GM15510 (cell line): ENCODE data around the gene PCDH8.

Experiments
- POLR2A ChIP-seq: IDR thresholded peaks from 3 replicates; pipeline ENCODE4 v1.6.1; 2011; ENCODE audit warnings: borderline replicate concordance; ENCODE audit not compliant: insufficient read length; ENCODE audit errors: extremely low read depth

PCDH8 gene, protein sequence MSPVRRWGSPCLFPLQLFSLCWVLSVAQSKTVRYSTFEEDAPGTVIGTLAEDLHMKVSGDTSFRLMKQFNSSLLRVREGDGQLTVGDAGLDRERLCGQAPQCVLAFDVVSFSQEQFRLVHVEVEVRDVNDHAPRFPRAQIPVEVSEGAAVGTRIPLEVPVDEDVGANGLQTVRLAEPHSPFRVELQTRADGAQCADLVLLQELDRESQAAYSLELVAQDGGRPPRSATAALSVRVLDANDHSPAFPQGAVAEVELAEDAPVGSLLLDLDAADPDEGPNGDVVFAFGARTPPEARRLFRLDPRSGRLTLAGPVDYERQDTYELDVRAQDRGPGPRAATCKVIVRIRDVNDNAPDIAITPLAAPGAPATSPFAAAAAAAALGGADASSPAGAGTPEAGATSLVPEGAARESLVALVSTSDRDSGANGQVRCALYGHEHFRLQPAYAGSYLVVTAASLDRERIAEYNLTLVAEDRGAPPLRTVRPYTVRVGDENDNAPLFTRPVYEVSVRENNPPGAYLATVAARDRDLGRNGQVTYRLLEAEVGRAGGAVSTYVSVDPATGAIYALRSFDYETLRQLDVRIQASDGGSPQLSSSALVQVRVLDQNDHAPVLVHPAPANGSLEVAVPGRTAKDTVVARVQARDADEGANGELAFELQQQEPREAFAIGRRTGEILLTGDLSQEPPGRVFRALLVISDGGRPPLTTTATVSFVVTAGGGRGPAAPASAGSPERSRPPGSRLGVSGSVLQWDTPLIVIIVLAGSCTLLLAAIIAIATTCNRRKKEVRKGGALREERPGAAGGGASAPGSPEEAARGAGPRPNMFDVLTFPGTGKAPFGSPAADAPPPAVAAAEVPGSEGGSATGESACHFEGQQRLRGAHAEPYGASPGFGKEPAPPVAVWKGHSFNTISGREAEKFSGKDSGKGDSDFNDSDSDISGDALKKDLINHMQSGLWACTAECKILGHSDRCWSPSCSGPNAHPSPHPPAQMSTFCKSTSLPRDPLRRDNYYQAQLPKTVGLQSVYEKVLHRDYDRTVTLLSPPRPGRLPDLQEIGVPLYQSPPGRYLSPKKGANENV

DNA sequence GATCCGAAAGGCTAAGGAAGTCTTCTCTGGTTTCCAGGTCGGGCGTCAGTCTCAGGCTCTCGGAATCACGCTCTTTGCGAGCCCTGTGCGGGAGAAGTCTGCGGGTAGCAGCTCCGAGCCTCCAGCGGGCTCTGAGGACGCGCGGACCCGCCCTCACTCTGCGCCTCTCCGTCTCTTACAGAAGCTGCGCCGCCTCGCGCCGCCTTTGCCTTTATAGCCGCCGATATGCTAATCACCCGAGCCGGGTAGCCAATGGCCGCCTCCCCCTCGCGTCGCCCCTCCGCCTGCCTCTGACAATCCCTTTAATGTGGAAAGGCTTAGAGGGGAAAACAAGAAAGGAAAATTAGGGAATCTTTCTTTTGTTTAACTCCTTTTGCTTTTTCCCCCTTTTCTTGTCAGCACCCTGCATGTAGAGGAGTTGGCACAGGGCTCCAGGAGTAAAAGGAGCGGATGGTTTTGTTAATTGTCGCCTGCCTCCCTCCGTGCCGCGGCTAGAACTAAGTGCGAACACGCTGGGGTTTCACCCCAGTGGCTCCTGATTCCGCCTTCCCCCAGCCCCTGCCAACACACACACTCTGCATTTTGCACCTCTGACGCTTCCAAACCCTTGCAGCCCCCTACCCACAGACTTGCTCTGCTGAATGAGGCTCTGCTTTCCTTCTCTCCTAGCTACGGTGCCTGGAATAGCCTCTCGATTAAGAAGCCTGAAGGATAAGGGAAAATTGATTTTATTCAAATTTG lies at the start of gene PCDH8:
TSS of gene PCDH8 (minus strand) at position 186 of the 741 bp plus-strand sequence. CDS start 204 bp downstream, outside the sequence.
- no peak for TF ChIP-seq POLR2A

DNA sequence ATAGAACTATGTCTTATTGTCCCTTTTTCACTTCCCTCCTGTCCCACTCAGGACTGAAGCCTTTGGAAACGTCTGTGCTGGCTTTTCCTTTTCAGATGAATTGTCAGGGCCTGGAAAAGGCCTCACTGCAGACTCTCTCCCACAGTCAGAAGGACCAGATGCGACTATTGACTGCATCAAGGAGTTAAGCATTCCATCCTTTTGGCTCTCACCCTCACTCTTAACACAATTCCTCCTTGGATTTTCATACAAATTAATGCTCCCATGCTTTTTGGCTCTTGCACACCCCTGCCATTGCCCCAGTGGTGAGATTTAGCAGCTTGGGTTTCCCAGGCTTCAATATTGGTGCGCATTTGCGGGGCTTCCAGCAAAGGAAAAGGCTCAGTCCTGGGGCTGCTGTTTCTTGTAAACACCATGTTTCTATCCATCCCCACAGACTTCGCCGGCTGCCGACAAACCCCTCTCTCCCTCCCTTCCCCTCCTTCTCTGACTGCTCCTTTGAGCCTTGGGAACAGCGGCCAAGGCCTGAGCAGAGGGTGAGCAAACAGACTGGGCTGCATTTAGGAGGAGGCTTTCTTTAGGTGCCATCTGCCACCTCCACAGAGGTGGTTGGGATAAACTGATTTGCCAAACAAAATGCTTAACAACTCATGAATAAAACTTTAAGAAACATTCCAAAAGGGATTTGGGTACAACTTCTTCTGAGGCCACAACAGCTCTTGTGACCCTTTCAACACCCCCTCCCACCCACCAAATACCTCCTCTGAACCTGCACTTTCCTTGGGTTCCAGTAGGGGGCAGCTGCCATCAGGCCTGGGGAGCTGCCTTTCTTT lies 48.6 kb upstream of the PCDH8 start:
- TF ChIP-seq POLR2A = no peak

DNA sequence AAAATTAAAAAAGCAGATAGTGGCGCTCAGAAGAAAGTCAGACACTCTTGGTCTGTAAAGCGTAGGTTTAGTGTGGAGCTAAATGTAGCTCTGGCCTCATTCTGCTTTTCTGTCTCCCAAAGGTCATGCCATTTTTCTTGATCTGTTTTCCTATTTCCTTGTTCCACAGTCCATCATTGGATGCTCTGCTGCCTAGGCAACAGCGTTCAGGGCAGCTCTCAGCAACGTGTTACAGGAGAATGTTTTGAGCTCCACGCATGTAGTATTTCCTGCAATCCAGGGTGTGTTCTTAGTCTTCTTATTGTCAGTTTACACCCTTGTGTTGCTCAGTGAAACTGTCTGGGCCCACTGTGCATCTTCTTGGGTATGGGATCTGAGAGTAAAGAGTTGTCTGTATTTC lies 46.0 kb upstream of the PCDH8 start:
- TF ChIP-seq POLR2A = no peak

DNA sequence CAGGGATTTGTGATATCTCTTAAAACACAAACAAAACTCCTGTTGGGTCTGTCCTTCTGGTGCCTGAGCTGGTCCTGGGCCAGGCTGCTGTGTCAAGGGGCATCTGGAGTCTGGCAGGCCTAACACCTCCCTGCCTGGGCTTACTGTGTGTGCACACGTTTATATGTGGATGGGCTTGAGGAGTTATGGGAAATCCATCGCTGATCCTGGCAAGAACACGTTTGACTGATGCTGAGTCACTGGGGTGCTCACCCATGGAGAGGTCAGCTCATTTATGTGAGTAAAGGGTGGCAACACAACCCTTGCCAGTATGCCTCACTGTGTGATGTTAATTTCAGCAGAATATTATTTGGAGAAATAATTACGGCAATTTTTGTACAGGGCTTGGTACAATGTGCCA lies 44.5 kb upstream of the PCDH8 start:
- no peak for TF ChIP-seq POLR2A

DNA sequence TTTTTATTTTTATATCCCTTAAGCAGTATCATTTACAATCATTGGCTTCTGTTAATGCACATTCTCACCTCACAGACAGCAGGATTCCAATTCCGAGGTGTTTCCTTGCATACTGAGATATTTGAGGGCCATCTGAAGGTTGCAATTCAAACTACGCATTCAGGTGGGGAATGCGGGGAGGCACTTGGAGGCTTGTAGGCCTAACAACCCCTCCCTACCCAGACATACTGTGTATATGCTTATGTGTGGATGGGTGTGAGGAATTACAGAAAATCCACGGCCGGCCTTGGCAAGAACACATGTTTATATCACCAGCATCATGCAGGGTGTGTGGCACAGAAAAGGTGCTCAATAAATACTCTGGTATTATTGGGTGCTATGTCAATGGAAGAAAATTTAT lies 43.3 kb upstream of the PCDH8 start:
- TF ChIP-seq POLR2A = no peak

DNA sequence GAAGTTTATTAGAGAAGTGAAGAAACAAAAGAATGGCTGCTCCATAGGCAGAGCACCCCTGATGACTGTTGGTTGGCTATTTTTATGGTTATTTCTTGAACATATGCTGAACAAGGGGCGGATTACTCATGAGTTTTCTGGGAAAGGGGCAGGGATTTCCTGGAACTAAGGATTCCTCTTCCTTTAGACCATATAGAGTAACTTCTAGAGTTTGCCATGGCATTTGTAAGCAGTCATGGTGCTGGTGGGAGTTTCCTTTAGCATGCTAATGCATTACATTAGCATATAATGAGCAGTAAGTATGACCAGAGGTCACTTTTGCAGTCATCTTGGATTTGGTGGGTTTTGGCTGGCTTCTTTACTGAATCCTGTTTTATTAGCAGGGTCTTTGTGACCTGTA lies 38.7 kb upstream of the PCDH8 start:
- no peak for TF ChIP-seq POLR2A

DNA sequence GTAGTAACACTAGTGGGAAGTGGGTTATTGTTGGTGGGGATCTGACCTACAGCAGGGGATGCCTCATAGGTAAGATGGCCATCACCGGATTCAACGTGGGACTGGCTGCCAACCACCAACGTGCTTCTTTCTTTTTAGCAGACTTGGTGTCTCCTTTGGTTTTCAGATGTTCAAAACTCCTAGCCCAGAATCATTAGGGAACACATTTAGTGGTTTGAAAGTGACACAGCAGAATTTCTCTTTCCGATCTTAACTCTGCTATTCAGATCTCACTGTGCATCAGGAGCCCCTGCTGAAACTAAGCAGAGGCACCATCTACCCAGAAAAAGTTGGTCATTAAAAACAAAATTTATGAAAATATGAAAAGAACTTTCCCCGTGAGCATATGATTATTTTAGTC lies 36.7 kb upstream of the PCDH8 start:
- no peak for TF ChIP-seq POLR2A

DNA sequence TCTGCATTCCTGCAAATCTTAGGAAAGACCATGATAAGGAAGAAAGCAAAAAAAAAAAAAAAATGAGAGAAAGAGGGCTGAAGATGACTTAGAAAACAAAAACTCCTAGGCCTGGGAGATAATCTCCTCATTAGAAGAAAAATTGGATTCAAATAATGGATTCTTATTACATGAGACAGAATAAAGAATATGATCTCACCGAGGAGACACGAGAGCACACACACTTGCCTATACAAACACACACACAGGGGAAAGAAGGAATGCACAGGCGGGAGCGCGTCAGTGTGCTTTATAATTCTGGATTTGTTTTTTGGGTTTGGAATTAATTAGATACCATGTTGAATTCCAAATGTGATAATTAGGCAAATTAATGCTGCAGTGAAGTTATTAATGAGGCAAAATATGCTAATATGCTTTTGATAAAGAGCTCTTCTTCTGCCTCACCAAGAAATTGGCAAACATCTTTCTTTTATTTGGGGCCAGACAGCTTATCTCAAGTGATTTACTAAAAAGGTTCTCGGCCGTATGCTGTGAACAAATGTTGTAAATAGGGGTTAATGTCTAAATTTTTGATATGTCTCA lies 36.1 kb upstream of the PCDH8 start:
- TF ChIP-seq POLR2A = no peak

DNA sequence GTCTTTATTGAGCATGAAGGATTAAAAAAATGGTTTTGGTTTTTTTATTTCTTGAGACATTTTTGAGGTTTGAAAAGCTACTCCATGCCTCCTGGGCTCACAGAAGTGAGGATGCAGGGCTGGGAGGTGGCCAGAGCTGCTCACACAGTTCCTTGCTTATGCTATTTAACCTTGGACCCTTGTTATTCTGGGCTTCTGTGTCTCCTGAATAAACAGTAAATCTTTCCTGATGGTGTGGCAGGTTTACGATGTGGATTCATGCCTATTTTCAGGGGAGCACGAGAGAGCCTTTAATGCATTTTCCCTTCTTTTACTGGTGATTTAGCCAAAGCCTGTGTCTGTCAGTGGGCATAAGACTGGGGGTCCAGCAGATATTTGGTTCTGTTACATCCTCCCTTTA lies 34.3 kb upstream of the PCDH8 start:
- TF ChIP-seq POLR2A = no peak

DNA sequence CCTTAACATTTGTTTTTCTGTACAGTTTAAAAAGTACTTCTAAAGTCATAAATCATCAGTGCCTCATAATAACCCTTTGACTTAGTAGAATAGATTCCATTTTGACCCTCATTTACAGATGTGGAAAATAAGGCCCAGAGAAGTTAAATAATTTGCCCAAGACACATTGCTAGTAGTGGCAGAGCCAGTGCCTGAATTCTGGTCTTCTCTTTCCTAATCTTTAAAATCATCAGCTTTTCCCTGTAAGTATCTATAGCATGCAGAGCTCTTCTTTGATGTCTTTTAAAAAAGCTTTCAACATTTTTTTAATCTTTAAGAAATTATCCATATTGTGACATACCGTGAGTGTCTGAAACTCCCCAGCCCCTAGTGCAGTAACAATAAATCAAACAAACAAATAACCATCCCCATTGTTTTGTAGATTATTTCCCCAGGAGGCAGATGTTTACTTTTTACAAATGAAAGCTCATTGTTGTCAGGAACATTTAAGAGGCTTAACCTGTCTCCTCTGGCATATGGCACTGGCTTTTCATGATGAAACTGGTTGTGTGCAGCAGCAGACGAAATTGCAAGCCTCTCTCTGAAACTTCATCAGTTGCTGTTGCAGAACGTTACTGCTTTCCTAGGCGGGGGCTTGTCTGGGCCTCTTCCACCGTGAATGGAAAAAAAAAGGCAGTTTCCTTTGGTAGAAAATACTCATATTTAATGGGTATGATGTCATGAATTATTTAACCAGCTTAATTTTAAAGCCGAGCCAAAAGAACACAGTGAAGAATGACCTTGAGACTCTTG lies 31.7 kb upstream of the PCDH8 start:
- no peak for TF ChIP-seq POLR2A

DNA sequence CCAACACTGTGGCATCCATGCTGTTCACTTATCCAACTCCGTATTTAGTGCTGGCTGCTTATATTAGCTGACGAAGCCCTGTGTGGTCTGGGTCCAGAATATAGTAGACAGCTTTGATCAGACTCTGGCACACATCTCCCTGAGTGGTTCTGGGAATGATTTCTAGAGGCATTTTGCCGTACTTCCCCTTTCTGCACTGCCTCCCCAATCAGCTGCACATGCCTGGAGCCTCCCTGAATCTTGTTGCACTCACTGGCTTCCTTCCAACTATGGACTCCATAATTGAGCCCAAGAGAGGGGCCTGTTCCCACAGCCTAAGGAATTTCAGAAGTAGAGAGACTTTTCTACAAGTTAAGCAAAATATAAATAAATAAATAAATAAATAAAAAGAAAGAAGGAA lies 30.4 kb upstream of the PCDH8 start:
- TF ChIP-seq POLR2A = no peak

DNA sequence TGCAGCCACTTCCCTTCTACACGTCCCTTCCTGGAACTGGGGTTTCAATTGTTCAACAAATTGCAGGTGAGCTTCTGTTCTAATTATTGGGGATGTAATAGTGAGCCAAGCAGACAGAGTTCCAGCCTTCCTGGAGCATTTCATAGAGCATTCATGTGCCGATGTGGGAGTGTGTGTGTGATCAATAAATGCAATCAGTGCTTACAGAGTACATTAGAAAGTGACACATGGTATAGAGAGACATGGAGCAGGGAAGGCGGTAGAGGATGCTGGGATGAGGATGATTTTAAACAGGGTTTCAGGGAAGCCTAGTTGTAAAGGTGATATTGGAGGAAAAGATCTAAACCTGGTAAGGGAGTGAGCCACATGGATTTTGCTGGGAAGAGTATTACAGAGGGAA lies 21.7 kb upstream of the PCDH8 start:
- no peak for TF ChIP-seq POLR2A

DNA sequence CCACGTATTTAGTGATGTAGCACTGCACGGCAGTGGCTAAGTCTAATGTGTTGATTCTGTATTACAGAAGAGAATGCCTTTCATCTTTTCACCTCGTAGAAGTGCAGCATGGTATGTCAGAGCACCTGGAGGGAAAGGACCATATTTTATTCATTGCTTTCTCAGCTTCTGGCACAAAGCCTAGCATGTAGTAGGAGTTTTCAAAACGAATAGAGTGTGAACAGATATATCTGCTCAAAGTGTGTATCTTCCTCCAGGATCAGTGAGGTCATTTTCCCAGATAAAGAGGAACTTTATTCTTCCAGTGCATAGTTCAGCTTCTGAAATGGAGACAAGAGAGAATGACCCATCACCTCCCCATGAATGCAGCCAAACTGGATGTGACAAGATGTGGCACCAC lies 21.2 kb upstream of the PCDH8 start:
- no peak for TF ChIP-seq POLR2A
